ENCODE measurements around the gene RBP3.

DNA sequence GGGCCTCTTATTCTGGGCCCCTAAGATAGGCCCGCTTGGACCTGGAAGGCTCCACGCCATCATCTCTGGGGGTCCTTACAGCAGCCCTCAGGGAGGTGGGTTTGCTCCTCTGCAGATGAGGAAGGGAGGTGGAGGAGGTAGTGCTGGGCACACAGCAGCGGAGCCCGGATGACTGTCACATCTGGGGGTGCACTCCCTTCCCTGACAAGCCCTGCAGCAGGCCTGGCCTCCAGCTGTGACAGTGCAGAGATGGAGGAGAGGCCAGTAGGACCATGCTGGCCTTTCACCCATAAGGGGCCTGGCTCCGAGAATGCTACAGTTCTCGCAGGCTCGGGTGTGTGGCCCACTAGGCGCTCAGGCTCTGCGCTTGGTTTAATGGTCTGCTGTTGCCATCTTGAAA is 16.7 kb upstream of the RBP3 start:
- TF ChIP-seq ZFP3 (CRISPR knock-in tag; IDR thresholded peaks at IDR 0.05) (no peak), ARNTL (CRISPR knock-in tag; IDR thresholded peaks at IDR 0.05; ENCODE audit: borderline replicate concordance, low read depth) (no peak), GLIS3 (CRISPR knock-in tag; IDR thresholded peaks at IDR 0.05) (no peak)

All from SK-N-SH treated with all-trans-retinoic acid at 6 μM for 48 hours (cell line).